Lung (tissue), 12 donors: ENCODE measurements around the gene HMGN4. TPM values are rescaled to one million over a fixed set of nuclear protein-coding genes. Genes with fewer than 3 reads are reported as not detected.

Source experiments
- ATAC-seq: fragments of 200-7000 bp; cut with Tn5 transposase; one replicate; pipeline ENCODE4 v1.9.1; 2020; ENCODE audit warnings: moderate number of reproducible peaks; ENCODE audit not compliant: insufficient read depth, low FRiP score
- DNase-seq, 3 donors: peaks; one replicate each; pipeline ENCODE4 v3.0.0-alpha.2; 2013 to 2017
- H3K27ac ChIP-seq, 2 donors: one replicate each; pipeline ENCODE4 v1.5.1; 2013; ENCODE audit warnings: mild to moderate bottlenecking in 2 of 2, moderate library complexity in 2 of 2, control low read depth in 1 of 2, inconsistent platforms in 1 of 2, low read depth in 1 of 2, low read length in 1 of 2
- H3K27me3 ChIP-seq, 3 donors: one replicate each; pipeline ENCODE4 v1.5.1; 2013; ENCODE audit warnings: low read length in 2 of 3; ENCODE audit not compliant: control insufficient read depth in 3 of 3, insufficient read depth in 3 of 3
- H3K36me3 ChIP-seq, 4 donors: one replicate each; pipeline ENCODE4 v1.5.1; 2013; ENCODE audit warnings: low read length in 4 of 4, mild to moderate bottlenecking in 1 of 4, moderate library complexity in 1 of 4; ENCODE audit not compliant: control insufficient read depth in 4 of 4, insufficient read depth in 4 of 4
- H3K4me1 ChIP-seq, 5 donors: one replicate each; pipeline ENCODE4 v1.5.1; 2013; ENCODE audit warnings: low read length in 5 of 5, mild to moderate bottlenecking in 2 of 5, moderate library complexity in 1 of 5; ENCODE audit not compliant: control insufficient read depth in 5 of 5, insufficient read depth in 5 of 5
- H3K4me3 ChIP-seq: one replicate; pipeline ENCODE4 v1.5.1; 2013; ENCODE audit warnings: mild to moderate bottlenecking, control low read depth, moderate library complexity
- H3K9ac ChIP-seq, 2 donors: one replicate each; pipeline ENCODE4 v1.5.1; 2013; ENCODE audit warnings: low read length in 2 of 2, control low read depth in 1 of 2; ENCODE audit not compliant: insufficient read depth in 1 of 2
- H3K9me3 ChIP-seq, 4 donors: one replicate each; pipeline ENCODE4 v1.5.1; 2013; ENCODE audit warnings: low read length in 3 of 4, mild to moderate bottlenecking in 1 of 4, moderate library complexity in 1 of 4; ENCODE audit not compliant: control insufficient read depth in 4 of 4, insufficient read depth in 3 of 4
- WGBS, 2 donors: extraction: QIAGEN DNeasy Blood & Tissue Kit; methylation state at CpG; one replicate each; pipeline ENCODE4 v1.1.7; 2013; 5-methylcytosine and 5-hydroxymethylcytosine counted together
- polyA plus RNA-seq, 2 donors: library from polyadenylated mRNA; stranded (reverse); fragments of 200-250 nt; gene quantifications; one replicate each; pipeline ENCODE4 v1.2.1, GENCODE V29; 2013
- total RNA-seq, 2 donors: library from RNA; depleted of rRNA in 1 of 2; stranded (reverse); fragments of >200 nt in 1 of 2; gene quantifications; one replicate each; pipeline ENCODE4 v1.2.1, GENCODE V29; 2014 to 2021
- TF ChIP-seq, protein P1 (sequence below): IDR thresholded peaks from 2 replicates; pipeline ENCODE4 v1.5.1; 2012; ENCODE audit warnings: mild to moderate bottlenecking; ENCODE audit errors: control extremely low read depth, extremely low read depth
- donor health status: control.
- donor health status: control.
- donor health status: Bipolar disorder and iron deficiency.
- donor health status: healthy.
- donor health status: DM: yes; HTN: yes; CAD: no.

Gene HMGN4
- total and polyA plus RNA-seq, 4 donors, result 16.1 to 73.3 (median 54.2) TPM

GRCh38 chr6:26552205-26552604 is 14.0 kb downstream of the HMGN4 start:
- 89 to 91% methylated on average over 10 of the region's 10 CpGs for WGBS, 2 donors
- no peak for ATAC-seq
- no peak overlapping the region for H3K27ac ChIP-seq

DNA sequence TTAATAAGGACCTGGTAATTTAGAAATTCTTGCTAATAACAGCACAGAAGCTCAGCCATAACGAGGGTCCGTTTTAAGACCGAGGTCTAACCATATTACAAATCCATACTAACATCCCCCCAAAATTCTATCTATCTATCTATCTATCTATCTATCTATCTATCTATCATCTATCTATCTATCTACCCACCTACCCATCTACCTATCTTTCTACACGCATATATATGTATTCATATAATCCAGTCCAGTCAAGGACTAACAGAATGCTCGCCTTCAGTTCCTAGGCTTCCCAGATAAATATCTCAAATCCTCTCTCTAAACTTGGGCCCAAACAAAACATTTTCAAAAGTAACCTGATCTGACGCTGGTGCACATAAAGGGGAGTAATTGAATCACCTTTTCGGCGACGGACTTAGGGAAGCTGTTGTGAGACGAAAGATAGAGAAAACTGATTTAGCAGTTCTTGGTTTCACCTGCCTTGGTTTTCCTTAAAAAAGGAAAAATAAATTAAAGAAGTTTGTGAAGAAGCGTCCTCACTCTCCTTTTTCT is 14.5 kb downstream of the HMGN4 start:
- WGBS, 2 donors, result 43 to 54% methylated on average over 11 of the region's 11 CpGs
- DNase-seq (no peak), ATAC-seq (no peak)
- no peak overlapping the region for H3K4me3 ChIP-seq
- H3K4me1 ChIP-seq, result peaks cover 0 to 17% (median 0%) of the 10 kb centered on the region in 5 donors
- no peaks in the 10 kb centered on the region for H3K9me3 ChIP-seq
- H3K9ac ChIP-seq, result peak overlapping the region in 1 of 2 donors; percentile 83
- H3K27me3 ChIP-seq, result no peaks in the 10 kb centered on the region
- H3K36me3 ChIP-seq, result no peaks in the 10 kb centered on the region
- no peak overlapping the region for H3K27ac ChIP-seq
- TF ChIP-seq, protein P1, sequence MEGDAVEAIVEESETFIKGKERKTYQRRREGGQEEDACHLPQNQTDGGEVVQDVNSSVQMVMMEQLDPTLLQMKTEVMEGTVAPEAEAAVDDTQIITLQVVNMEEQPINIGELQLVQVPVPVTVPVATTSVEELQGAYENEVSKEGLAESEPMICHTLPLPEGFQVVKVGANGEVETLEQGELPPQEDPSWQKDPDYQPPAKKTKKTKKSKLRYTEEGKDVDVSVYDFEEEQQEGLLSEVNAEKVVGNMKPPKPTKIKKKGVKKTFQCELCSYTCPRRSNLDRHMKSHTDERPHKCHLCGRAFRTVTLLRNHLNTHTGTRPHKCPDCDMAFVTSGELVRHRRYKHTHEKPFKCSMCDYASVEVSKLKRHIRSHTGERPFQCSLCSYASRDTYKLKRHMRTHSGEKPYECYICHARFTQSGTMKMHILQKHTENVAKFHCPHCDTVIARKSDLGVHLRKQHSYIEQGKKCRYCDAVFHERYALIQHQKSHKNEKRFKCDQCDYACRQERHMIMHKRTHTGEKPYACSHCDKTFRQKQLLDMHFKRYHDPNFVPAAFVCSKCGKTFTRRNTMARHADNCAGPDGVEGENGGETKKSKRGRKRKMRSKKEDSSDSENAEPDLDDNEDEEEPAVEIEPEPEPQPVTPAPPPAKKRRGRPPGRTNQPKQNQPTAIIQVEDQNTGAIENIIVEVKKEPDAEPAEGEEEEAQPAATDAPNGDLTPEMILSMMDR, result no peak

More at GRCh38 chr6:26552205-26552604, 14.0 kb downstream of the HMGN4 start:
- H3K9me3 ChIP-seq, result no peaks in the 10 kb centered on the region
- no peaks in the 10 kb centered on the region for H3K27me3 ChIP-seq
- no peak overlapping the region for H3K4me3 ChIP-seq
- DNase-seq, result no peak
- no peaks in the 10 kb centered on the region for H3K36me3 ChIP-seq
- H3K9ac ChIP-seq, result no peak overlapping the region
- peaks cover 0 to 17% (median 0%) of the 10 kb centered on the region in 5 donors for H3K4me1 ChIP-seq
- TF ChIP-seq, protein P1, result no peak

GRCh38 chr6:26553264-26553634 is 15.1 kb downstream of the HMGN4 start:
- Histone ChIP-seq H3K27ac (peak overlapping the region in 1 of 2 donors; percentile 57), H3K9ac (peak overlapping the region in 1 of 2 donors; percentile 83), H3K36me3 (no peaks in the 10 kb centered on the region), H3K9me3 (no peaks in the 10 kb centered on the region), H3K27me3 (no peaks in the 10 kb centered on the region), H3K4me3 (no peak overlapping the region), H3K4me1 (peaks cover 0 to 17% (median 0%) of the 10 kb centered on the region in 5 donors)
- DNase-seq, result peak; percentile 82 to 91 (median 87)
- ATAC-seq, result peak; percentile 80
- TF ChIP-seq, protein P1, result no peak
- 0 to 2% methylated on average over 13 of the region's 13 CpGs for WGBS, 2 donors
